HG03025 (cell line): ENCODE data around the gene LSM3.

Experiments
- ATAC-seq: cut with Tn5 transposase; IDR thresholded peaks from one replicate; pipeline ENCODE4 v1.9.1; 2021; ENCODE audit warnings: mild to moderate bottlenecking, moderate library complexity; ENCODE audit not compliant: unreplicated experiment, low FRiP score

LSM3 gene

GRCh38 chr3:14235003-14235911, 56.6 kb downstream of the LSM3 start:
- no peak for ATAC-seq

- no peak for ATAC-seq
These were observed 57.3 kb downstream of the LSM3 start for GRCh38 chr3:14235912-14236295.

GRCh38 chr3:14236902-14237301, 58.3 kb downstream of the LSM3 start:
- no peak for ATAC-seq

- ATAC-seq: no peak
These were observed 58.8 kb downstream of the LSM3 start for GRCh38 chr3:14237457-14237856.

GRCh38 chr3:14238356-14238755, 59.7 kb downstream of the LSM3 start:
- no peak for ATAC-seq

GRCh38 chr3:14238930-14239329, 60.3 kb downstream of the LSM3 start:
- ATAC-seq: no peak

- ATAC-seq: no peak
These were observed 61.3 kb downstream of the LSM3 start for GRCh38 chr3:14239940-14240339.

- no peak for ATAC-seq
These were observed 61.7 kb downstream of the LSM3 start for GRCh38 chr3:14240366-14240765.

- ATAC-seq: no peak
These were observed 63.1 kb downstream of the LSM3 start for GRCh38 chr3:14241716-14242115.

GRCh38 chr3:14242490-14243311, 64.1 kb downstream of the LSM3 start:
- no peak for ATAC-seq

GRCh38 chr3:14243782-14244181, 65.2 kb downstream of the LSM3 start:
- ATAC-seq: no peak

- no peak for ATAC-seq
These were observed 66.1 kb downstream of the LSM3 start for GRCh38 chr3:14244521-14245247.

- no peak for ATAC-seq
These were observed 66.6 kb downstream of the LSM3 start for GRCh38 chr3:14245248-14245639.

GRCh38 chr3:14245822-14246221, 67.2 kb downstream of the LSM3 start:
- no peak for ATAC-seq

GRCh38 chr3:14246414-14246813, 67.8 kb downstream of the LSM3 start:
- ATAC-seq: no peak

- no peak for ATAC-seq
These were observed 69.8 kb downstream of the LSM3 start for GRCh38 chr3:14248477-14248848.

- no peak for ATAC-seq
These were observed 70.4 kb downstream of the LSM3 start for GRCh38 chr3:14248849-14249523.
